Stimulated activated CD4-positive, alpha-beta T cell treated with anti-CD3 and anti-CD28 coated beads, Interleukin-12 subunit alpha, Interleukin-12 subunit beta, amount 100 ng/mL, for 48 hours (primary cell): ENCODE data around the gene TMIE.

ENCODE experiments used
- DNase-seq, 3 donors: peaks; one replicate each; pipeline ENCODE4 v3.0.0-alpha.2; 2020; ENCODE audit warnings: low read depth in 2 of 3, low spot score in 1 of 3

TMIE gene

DNA sequence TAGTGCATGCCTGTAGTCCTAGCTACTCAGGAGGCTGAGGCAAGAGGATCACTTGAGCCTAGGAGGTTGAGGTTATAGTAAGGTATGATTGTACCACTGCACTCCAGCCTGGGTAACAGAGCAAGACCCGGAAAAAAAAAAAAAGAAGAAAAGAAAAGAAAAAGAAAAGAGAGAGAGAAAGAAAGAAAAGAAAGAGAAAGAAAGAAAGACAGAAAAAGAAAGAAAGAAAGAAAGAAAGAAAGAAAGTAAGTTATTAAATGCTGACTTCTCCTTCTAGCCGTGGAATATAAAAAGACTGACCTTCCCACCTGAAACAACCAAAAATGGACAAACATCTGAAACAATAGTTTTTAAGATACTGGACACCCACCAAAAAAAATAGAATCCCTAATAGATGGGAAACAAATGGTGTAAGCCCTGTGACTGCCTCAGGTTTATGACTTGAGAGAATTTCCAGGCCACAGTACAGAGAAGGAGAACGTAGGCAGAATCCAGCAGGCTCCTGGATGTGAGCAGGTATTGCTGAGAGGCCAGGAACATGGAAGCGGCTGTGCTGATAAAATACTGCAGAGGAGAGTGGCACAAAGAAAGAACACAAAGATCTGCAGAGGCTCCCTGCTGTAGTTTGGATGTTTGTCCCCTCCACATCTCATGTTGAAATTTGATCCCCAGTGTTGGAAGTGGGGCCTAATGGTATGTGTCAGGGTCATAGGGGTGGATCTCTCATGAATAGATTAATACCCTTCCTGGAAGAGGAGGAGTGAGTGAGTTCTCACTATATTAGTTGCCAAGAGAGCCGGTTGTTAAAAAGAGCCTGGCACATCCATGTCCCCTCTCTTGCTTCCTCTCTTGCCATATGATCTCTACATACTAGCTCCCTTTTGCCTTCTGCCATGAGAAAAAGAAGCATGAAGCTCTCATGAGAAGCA lies 58.3 kb downstream of the TMIE start:
- no peak for DNase-seq
